B cell (primary cell): ENCODE data around the gene HDLBP. TPM values are rescaled to one million over a fixed set of nuclear protein-coding genes. Genes with fewer than 3 reads are reported as not detected.

Source experiments
- ATAC-seq: fragments of 200-7000 bp; cut with Tn5 transposase; one replicate; pipeline ENCODE4 v1.10.0; 2021; ENCODE audit warnings: low read depth, mild to moderate bottlenecking, moderate number of reproducible peaks, moderate library complexity
- CTCF ChIA-PET: fragments of 350-600 bp; sonication (Branson Sonifier 250); formaldehyde crosslinking; loops from one replicate; lab custom pipeline; 2021; ENCODE audit warnings: antibody characterized with exemption, inconsistent platforms; lab: Charles Lee
- POLR2A ChIA-PET: fragments of 350-600 bp; sonication (Branson Sonifier 250); formaldehyde crosslinking; loops from one replicate; lab custom pipeline; 2021; ENCODE audit warnings: antibody characterized with exemption; lab: Charles Lee
- DNase-seq: peaks from one replicate; pipeline ENCODE4 v3.0.0; 2013
- H2AFZ ChIP-seq: 2 replicates; pipeline ENCODE4 v1.6.1; 2012; ENCODE audit warnings: mild to moderate bottlenecking, low read depth, low read length; ENCODE audit not compliant: insufficient read depth, poor library complexity, severe bottlenecking
- H3K27ac ChIP-seq, 2 donors: 1 replicate in 1 of 2; 2 replicates in 1 of 2; pipeline ENCODE4 v1.5.1; 2012 to 2013; ENCODE audit warnings: low read length in 2 of 2, mild to moderate bottlenecking in 2 of 2, moderate library complexity in 1 of 2
- H3K27me3 ChIP-seq, 4 experiments: fragments of 200-600 bp in 1 of 4; sonication (generic) in 1 of 4; replicated peaks in 1 of 4; 1 replicate in 2 of 4; 2 replicates in 2 of 4; pipeline versions ENCODE4 v1.6.1 to v1.7.0; 2013 to 2016; ENCODE audit warnings: low read length in 3 of 4, mild to moderate bottlenecking in 2 of 4, mixed read lengths in 1 of 4, moderate library complexity in 1 of 4; ENCODE audit not compliant: insufficient read depth in 4 of 4, control insufficient read depth in 3 of 4; ENCODE audit errors: control extremely low read depth in 1 of 4
- H3K36me3 ChIP-seq, 2 experiments: replicated peaks in 1 of 2; 1 replicate in 1 of 2; 2 replicates in 1 of 2; pipeline versions ENCODE4 v1.6.1 to v1.7.1; 2013; ENCODE audit warnings: low read length in 1 of 2; ENCODE audit not compliant: insufficient read depth in 2 of 2, control insufficient read depth in 1 of 2; ENCODE audit errors: control extremely low read depth in 1 of 2, extremely low read depth in 1 of 2
- H3K4me1 ChIP-seq, 2 donors: fragments of 200-600 bp in 1 of 2; sonication (generic) in 1 of 2; 1 replicate in 1 of 2; 2 replicates in 1 of 2; pipeline versions ENCODE4 v1.5.1 to v1.6.1; 2013 to 2017; ENCODE audit warnings: low read length in 2 of 2; ENCODE audit not compliant: control insufficient read depth in 2 of 2, insufficient read depth in 2 of 2
- H3K4me2 ChIP-seq: replicated peaks from 2 replicates; pipeline ENCODE3; 2012; ENCODE audit warnings: mild to moderate bottlenecking, low read depth, low read length; ENCODE audit not compliant: poor library complexity, severe bottlenecking
- H3K4me3 ChIP-seq, 5 experiments: fragments of 200-600 bp in 1 of 5; sonication (generic) in 1 of 5; 1 replicate in 3 of 5; 2 replicates in 2 of 5; pipeline versions ENCODE4 v1.5.1 to v1.7.0; 2011 to 2016; ENCODE audit warnings: low read length in 4 of 5, mild to moderate bottlenecking in 4 of 5, low read depth in 2 of 5, control low read depth in 1 of 5, moderate library complexity in 1 of 5; ENCODE audit not compliant: insufficient read depth in 1 of 5; ENCODE audit errors: control extremely low read depth in 1 of 5, extremely low read depth in 1 of 5
- H3K79me2 ChIP-seq: fragments of 200-600 bp; sonication (generic); one replicate; pipeline ENCODE4 v1.6.0; 2016; ENCODE audit warnings: low read length; ENCODE audit not compliant: control insufficient read depth, insufficient read depth
- H3K9ac ChIP-seq: fragments of 200-600 bp; sonication (generic); 2 replicates; pipeline ENCODE4 v1.6.1; 2017; ENCODE audit warnings: mild to moderate bottlenecking, low read length, moderate library complexity
- H3K9me3 ChIP-seq, 3 donors: one replicate each; pipeline versions ENCODE4 v1.6.1 to v1.7.1; 2013; ENCODE audit warnings: low read length in 2 of 3; ENCODE audit not compliant: control insufficient read depth in 2 of 3, insufficient read depth in 1 of 3; ENCODE audit errors: control extremely low read depth in 1 of 3
- H4K20me1 ChIP-seq: 2 replicates; pipeline ENCODE4 v1.6.0; 2012; ENCODE audit warnings: mild to moderate bottlenecking, low read length; ENCODE audit not compliant: insufficient read depth, control insufficient read depth, poor library complexity, severe bottlenecking
- H3K27ac Mint-ChIP-seq: one replicate; pipeline ENCODE4 v1.8.0; 2021; ENCODE audit warnings: mixed read lengths
- H3K27me3 Mint-ChIP-seq: one replicate; pipeline ENCODE4 v1.8.0; 2021; ENCODE audit warnings: mixed read lengths
- H3K4me1 Mint-ChIP-seq: one replicate; pipeline ENCODE4 v1.8.0; 2021; ENCODE audit warnings: mixed read lengths
- H3K4me3 Mint-ChIP-seq: one replicate; pipeline ENCODE4 v1.8.0; 2021; ENCODE audit warnings: mixed read lengths
- H3K9me3 Mint-ChIP-seq: one replicate; pipeline ENCODE4 v1.8.0; 2022; ENCODE audit warnings: mixed read lengths; ENCODE audit not compliant: insufficient read depth
- EZH2 ChIP-seq: IDR thresholded peaks from 2 replicates; pipeline ENCODE4 v1.6.1; 2012; ENCODE audit warnings: borderline replicate concordance, low read depth, mild to moderate bottlenecking, moderate library complexity, low read length; ENCODE audit not compliant: insufficient read depth, poor library complexity, severe bottlenecking
- WGBS: methylation state at CpG from one replicate; pipeline ENCODE4 v1.1.5; 2013; ENCODE audit warnings: missing lambda C conversion rate; ENCODE audit not compliant: insufficient coverage; 5-methylcytosine and 5-hydroxymethylcytosine counted together
- intact Hi-C: fragments of 100-400 bp; cut with micrococcal nuclease; formaldehyde crosslinking; loops from one replicate; pipeline ENCODE4 v1.10.0; 2022
- polyA plus RNA-seq: library from polyadenylated mRNA; depleted of rRNA; stranded (reverse); fragments of >200 nt; gene quantifications from 2 replicates; pipeline ENCODE4 v1.2.3, GENCODE V29; 2012
- total RNA-seq, 2 donors: library from RNA; stranded (reverse); fragments of 120-200 nt in 1 of 2; gene quantifications; 1 replicate in 1 of 2; 2 replicates in 1 of 2; pipeline versions ENCODE4 v1.2.3 to v1.2.4, GENCODE V29; 2013 to 2022
- TF ChIP-seq, protein P1 (sequence below): fragments of 200-600 bp; IDR thresholded peaks from one replicate; pipeline ENCODE4 v1.8.0; 2022; ENCODE audit warnings: antibody characterized with exemption, mild to moderate bottlenecking

HDLBP gene
- total and polyA plus RNA-seq, 2 donors (not counting 1 experiment from before 2014, with no cell fraction given), result 55.1 to 127 TPM

DNA sequence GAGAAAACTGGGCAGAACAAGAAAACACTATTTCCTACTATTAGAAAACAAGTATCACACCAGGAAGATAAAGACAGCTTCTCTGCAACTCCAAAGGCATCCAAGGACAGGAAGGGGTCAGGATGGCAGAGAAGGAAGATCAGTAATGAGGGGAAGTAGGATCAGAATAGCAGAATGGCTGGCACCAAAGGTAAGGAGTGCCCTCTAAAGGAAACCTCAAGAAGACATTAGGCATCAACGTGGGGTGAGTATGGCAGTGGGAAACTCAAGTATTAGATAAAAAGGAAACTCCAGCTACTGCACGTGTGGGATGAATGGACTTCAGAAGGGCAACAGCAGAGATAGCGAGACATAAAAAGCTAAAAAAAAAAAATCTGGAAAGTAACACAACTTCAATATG lies 25.9 kb downstream of the HDLBP start:
- intact Hi-C loops, result no loop called here
- peaks cover 67% of the 10 kb centered on the region for H4K20me1 ChIP-seq

GRCh38 chr2:241289053-241289452 lies 26.4 kb downstream of the HDLBP start:
- no peak overlapping the region for H2AFZ ChIP-seq
- Mint-ChIP-seq H3K4me3 (no peak overlapping the region), H3K9me3 (no peaks in the 10 kb centered on the region), H3K4me1 (peaks cover 35% of the 10 kb centered on the region), H3K27me3 (no peaks in the 10 kb centered on the region), H3K27ac (no peak overlapping the region)
- TF ChIP-seq, protein P1, sequence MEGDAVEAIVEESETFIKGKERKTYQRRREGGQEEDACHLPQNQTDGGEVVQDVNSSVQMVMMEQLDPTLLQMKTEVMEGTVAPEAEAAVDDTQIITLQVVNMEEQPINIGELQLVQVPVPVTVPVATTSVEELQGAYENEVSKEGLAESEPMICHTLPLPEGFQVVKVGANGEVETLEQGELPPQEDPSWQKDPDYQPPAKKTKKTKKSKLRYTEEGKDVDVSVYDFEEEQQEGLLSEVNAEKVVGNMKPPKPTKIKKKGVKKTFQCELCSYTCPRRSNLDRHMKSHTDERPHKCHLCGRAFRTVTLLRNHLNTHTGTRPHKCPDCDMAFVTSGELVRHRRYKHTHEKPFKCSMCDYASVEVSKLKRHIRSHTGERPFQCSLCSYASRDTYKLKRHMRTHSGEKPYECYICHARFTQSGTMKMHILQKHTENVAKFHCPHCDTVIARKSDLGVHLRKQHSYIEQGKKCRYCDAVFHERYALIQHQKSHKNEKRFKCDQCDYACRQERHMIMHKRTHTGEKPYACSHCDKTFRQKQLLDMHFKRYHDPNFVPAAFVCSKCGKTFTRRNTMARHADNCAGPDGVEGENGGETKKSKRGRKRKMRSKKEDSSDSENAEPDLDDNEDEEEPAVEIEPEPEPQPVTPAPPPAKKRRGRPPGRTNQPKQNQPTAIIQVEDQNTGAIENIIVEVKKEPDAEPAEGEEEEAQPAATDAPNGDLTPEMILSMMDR, result no peak
- no peak for TF ChIP-seq EZH2
- H3K79me2 ChIP-seq, result peaks cover 95% of the 10 kb centered on the region
- WGBS, result 100% methylated on average over 2 of the region's 4 CpGs
- no peak for DNase-seq
- H3K4me2 ChIP-seq, result no peak overlapping the region
- CTCF ChIA-PET, result interaction anchor here (1.5 kb wide), 1 partner anchor 25 kb away, joined by 6 read pairs; no protein-coding TSS in a partner anchor
- peaks cover 67% of the 10 kb centered on the region for H4K20me1 ChIP-seq
- POLR2A ChIA-PET, result no interaction called here
- no peaks in the 10 kb centered on the region for H3K9me3 ChIP-seq
- intact Hi-C loops, result no loop called here
- H3K4me1 ChIP-seq, result peaks cover 0 to 4% of the 10 kb centered on the region in 2 donors
- ATAC-seq, result no peak
- H3K27me3 ChIP-seq, result no peaks in the 10 kb centered on the region
- H3K9ac ChIP-seq, result no peak overlapping the region
- no peak overlapping the region for H3K4me3 ChIP-seq
- no peak overlapping the region for H3K27ac ChIP-seq
- H3K36me3 ChIP-seq, result peaks cover 0 to 2% of the 10 kb centered on the region in 2 experiments

More for the DNA sequence above, 25.9 kb downstream of the HDLBP start:
- H3K27ac ChIP-seq, result no peak overlapping the region
- no peak overlapping the region for H2AFZ ChIP-seq
- DNase-seq (no peak), ATAC-seq (no peak)
- peaks cover 95% of the 10 kb centered on the region for H3K79me2 ChIP-seq
- no peak overlapping the region for H3K27ac Mint-ChIP-seq
- ChIA-PET CTCF (interaction anchor here (1.5 kb wide), 1 partner anchor 25 kb away, joined by 6 read pairs; no protein-coding TSS in a partner anchor), POLR2A (no interaction called here)
- no peak overlapping the region for H3K4me2 ChIP-seq
- TF ChIP-seq, protein P1, result no peak
- TF ChIP-seq EZH2, result no peak
- no peak overlapping the region for H3K9ac ChIP-seq
- H3K4me1 Mint-ChIP-seq, result peaks cover 36% of the 10 kb centered on the region
- no peaks in the 10 kb centered on the region for H3K27me3 ChIP-seq
- H3K27me3 Mint-ChIP-seq, result no peaks in the 10 kb centered on the region
- H3K36me3 ChIP-seq, result peaks cover 0 to 2% of the 10 kb centered on the region in 2 experiments
- no peak overlapping the region for H3K4me3 ChIP-seq
- H3K4me1 ChIP-seq, result peaks cover 0 to 4% of the 10 kb centered on the region in 2 donors
- no peaks in the 10 kb centered on the region for H3K9me3 ChIP-seq
- WGBS, result 57% methylated on average over 2 of the region's 3 CpGs
- no peak overlapping the region for H3K4me3 Mint-ChIP-seq
- no peaks in the 10 kb centered on the region for H3K9me3 Mint-ChIP-seq
